Erythroblast (primary cell): ENCODE data around the gene SYP.

ENCODE experiments used
- GATA1 ChIP-seq: IDR thresholded peaks from 2 replicates; pipeline ENCODE4 v1.6.1; 2011; ENCODE audit warnings: low read depth, mild to moderate bottlenecking, control low read depth, low read length, moderate library complexity
- POLR2A ChIP-seq: IDR thresholded peaks from 2 replicates; pipeline ENCODE4 v1.6.1; 2011; ENCODE audit warnings: mild to moderate bottlenecking, low read length

- TF ChIP-seq POLR2A: no peak
- no peak for TF ChIP-seq GATA1
These were observed 42.8 kb downstream of the SYP start for GRCh38 chrX:49157194-49157593.
